HL-60 (cell line): ENCODE data around the gene GMCL2.

Source experiments
- DNase-seq, 2 experiments: peaks; one replicate each; pipeline ENCODE4 v3.0.0-alpha.2; 2010 to 2020; ENCODE audit warnings: low read depth in 1 of 2, low spot score in 1 of 2
- H3K27ac ChIP-seq: fragments of 250-450 bp; sonication (Bioruptor Pico); replicated peaks from 2 replicates; pipeline ENCODE4 v1.5.1; 2020; ENCODE audit warnings: mild to moderate bottlenecking, moderate library complexity
- H3K27me3 ChIP-seq: fragments of 250-450 bp; sonication (Bioruptor Pico); 2 replicates; pipeline ENCODE4 v1.5.1; 2021; ENCODE audit warnings: mild to moderate bottlenecking, moderate library complexity; ENCODE audit not compliant: insufficient read depth, poor library complexity, severe bottlenecking
- H3K4me3 ChIP-seq: replicated peaks from 2 replicates; pipeline ENCODE4 v1.5.1; 2011; ENCODE audit warnings: mild to moderate bottlenecking, control low read depth, low read length; ENCODE audit not compliant: insufficient read depth
- GABPA ChIP-seq: IDR thresholded peaks from 2 replicates; pipeline ENCODE4 v1.6.1; 2012; ENCODE audit warnings: low read depth
- POLR2AphosphoS5 ChIP-seq: IDR thresholded peaks from 2 replicates; pipeline ENCODE4 v1.6.1; 2012; ENCODE audit warnings: low read depth
- SPI1 ChIP-seq: IDR thresholded peaks from 2 replicates; pipeline ENCODE4 v1.6.1; 2012; ENCODE audit warnings: low read depth, mild to moderate bottlenecking, borderline replicate concordance
- TF ChIP-seq, protein P1 (sequence below): IDR thresholded peaks from 2 replicates; pipeline ENCODE4 v1.6.1; 2012; ENCODE audit warnings: low read depth; ENCODE audit not compliant: insufficient replicate concordance
- TF ChIP-seq, protein P2 (sequence below): IDR thresholded peaks from one replicate; pipeline ENCODE4 v1.5.1; 2011; ENCODE audit warnings: low read length, control low read depth, inconsistent platforms; ENCODE audit not compliant: insufficient read depth

GMCL2 gene

DNA sequence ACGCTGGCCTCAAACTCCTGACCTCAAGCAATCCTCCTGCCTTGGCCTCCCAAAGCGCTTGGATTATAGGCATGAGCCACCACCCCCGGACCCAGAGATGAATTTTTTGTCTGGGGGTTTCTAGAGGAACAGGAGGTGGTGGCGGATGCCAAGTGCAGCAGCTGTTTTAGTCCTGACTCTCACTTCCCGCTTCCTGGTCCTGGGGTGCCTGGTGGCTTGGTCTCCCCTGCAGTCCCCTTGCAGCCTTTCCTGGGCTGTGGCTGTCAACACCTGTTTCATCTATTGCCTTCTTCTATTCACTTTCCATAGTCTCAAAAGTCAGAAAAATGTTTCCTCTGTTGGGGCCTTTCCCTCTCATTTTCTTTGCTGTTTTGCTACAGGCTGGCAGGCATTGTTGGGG is 27.0 kb downstream of the GMCL2 start:
- Histone ChIP-seq H3K27ac (no peak overlapping the region), H3K4me3 (no peak overlapping the region), H3K27me3 (no peaks in the 10 kb centered on the region)
- TF ChIP-seq, protein P1, sequence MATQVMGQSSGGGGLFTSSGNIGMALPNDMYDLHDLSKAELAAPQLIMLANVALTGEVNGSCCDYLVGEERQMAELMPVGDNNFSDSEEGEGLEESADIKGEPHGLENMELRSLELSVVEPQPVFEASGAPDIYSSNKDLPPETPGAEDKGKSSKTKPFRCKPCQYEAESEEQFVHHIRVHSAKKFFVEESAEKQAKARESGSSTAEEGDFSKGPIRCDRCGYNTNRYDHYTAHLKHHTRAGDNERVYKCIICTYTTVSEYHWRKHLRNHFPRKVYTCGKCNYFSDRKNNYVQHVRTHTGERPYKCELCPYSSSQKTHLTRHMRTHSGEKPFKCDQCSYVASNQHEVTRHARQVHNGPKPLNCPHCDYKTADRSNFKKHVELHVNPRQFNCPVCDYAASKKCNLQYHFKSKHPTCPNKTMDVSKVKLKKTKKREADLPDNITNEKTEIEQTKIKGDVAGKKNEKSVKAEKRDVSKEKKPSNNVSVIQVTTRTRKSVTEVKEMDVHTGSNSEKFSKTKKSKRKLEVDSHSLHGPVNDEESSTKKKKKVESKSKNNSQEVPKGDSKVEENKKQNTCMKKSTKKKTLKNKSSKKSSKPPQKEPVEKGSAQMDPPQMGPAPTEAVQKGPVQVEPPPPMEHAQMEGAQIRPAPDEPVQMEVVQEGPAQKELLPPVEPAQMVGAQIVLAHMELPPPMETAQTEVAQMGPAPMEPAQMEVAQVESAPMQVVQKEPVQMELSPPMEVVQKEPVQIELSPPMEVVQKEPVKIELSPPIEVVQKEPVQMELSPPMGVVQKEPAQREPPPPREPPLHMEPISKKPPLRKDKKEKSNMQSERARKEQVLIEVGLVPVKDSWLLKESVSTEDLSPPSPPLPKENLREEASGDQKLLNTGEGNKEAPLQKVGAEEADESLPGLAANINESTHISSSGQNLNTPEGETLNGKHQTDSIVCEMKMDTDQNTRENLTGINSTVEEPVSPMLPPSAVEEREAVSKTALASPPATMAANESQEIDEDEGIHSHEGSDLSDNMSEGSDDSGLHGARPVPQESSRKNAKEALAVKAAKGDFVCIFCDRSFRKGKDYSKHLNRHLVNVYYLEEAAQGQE = no peak
- TF ChIP-seq POLR2AphosphoS5 (no peak), GABPA (no peak), SPI1 (no peak)
- TF ChIP-seq, protein P2, sequence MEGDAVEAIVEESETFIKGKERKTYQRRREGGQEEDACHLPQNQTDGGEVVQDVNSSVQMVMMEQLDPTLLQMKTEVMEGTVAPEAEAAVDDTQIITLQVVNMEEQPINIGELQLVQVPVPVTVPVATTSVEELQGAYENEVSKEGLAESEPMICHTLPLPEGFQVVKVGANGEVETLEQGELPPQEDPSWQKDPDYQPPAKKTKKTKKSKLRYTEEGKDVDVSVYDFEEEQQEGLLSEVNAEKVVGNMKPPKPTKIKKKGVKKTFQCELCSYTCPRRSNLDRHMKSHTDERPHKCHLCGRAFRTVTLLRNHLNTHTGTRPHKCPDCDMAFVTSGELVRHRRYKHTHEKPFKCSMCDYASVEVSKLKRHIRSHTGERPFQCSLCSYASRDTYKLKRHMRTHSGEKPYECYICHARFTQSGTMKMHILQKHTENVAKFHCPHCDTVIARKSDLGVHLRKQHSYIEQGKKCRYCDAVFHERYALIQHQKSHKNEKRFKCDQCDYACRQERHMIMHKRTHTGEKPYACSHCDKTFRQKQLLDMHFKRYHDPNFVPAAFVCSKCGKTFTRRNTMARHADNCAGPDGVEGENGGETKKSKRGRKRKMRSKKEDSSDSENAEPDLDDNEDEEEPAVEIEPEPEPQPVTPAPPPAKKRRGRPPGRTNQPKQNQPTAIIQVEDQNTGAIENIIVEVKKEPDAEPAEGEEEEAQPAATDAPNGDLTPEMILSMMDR = no peak
- DNase-seq = no peak

GRCh38 chr5:178155065-178155464 is 32.1 kb downstream of the GMCL2 start:
- Histone ChIP-seq H3K27me3 (no peaks in the 10 kb centered on the region), H3K4me3 (no peak overlapping the region), H3K27ac (no peak overlapping the region)
- DNase-seq = no peak
- no peak for TF ChIP-seq SPI1
- TF ChIP-seq, protein P1 = no peak
- TF ChIP-seq, protein P2 = no peak
- no peak for TF ChIP-seq POLR2AphosphoS5

DNA sequence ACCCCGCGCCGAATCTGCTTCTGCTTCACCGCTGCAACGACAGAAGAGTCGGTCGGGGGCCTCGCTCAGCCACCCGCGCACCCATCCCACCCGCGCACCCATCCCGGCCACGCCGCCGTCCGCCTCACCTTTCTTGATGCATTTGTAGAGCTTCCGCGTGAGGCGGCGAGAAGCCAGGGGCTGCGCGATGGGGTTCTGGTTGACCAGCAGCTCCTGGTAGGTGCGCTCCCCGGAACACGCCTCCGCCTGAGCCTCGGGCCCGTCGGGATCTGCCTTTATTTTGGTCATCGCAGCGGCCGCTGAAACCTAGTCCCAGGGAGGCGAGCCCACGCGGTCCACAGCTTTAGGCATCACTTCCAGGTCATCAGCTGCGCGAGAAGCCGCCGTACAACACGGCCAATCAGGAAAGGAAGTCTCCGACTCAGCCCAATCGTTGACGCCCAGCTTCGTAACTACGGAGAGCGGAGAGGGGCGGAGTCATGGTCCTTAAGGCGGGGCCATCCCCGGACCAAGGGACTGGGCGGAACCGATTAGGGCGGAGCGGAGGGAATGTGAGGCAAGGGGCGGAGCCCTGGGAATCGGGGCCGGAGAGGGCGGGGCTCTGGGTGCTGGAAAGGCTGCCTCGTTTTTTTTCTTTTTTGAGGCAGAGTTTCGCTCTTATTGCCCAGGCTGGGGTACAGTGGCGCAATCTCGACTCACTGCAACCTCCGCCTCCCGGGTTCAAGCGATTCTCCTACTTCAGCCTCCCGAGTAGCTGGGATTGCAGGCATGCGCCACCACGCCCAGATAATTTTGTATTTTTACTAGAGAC is 33.4 kb downstream of the GMCL2 start, which contains the start of gene NHP2:
Gene NHP2 (minus strand): TSS at position 356 of the 811 bp plus-strand sequence. CDS start 68 bp downstream, at position 288.
- H3K27me3 ChIP-seq = no peaks in the 10 kb centered on the region
- TF ChIP-seq, protein P1 = no peak
- TF ChIP-seq GABPA = peak; percentile 44; the same call in 1 of the 2 replicates
- peak; percentile 70 for TF ChIP-seq POLR2AphosphoS5
- TF ChIP-seq, protein P2 = no peak
- peak; percentile 77; the same call in 1 of the 2 replicates for TF ChIP-seq SPI1
- peak within 1 kb of the TSS; percentile 60 for H3K27ac ChIP-seq
- DNase-seq = peak; percentile 97 to 99
- H3K4me3 ChIP-seq = peak within 1 kb of the TSS; percentile 90
